ENCODE results near the gene BRMS1.

DNA sequence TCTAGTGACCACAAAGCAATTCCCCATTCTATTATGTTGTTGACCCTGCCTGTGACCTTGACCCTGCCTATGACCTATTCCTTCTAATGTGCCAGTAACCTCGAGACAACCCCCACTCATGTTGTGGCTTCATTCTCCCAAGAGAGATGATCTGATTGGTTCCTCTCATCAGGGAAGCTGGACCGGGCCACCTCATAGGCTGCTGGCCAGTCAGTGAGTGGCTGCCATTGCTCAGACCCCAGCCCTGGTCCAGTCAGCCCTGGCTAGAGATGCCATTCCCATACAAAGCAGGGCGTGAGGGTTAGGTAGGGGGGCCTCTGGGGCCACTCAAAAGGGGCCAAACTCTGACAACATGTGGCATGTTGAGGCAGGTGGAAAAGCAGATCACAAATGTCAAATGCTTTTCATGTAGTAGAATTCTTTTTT lies 14.8 kb upstream of the BRMS1 start:
- TF ChIP-seq, protein P1, sequence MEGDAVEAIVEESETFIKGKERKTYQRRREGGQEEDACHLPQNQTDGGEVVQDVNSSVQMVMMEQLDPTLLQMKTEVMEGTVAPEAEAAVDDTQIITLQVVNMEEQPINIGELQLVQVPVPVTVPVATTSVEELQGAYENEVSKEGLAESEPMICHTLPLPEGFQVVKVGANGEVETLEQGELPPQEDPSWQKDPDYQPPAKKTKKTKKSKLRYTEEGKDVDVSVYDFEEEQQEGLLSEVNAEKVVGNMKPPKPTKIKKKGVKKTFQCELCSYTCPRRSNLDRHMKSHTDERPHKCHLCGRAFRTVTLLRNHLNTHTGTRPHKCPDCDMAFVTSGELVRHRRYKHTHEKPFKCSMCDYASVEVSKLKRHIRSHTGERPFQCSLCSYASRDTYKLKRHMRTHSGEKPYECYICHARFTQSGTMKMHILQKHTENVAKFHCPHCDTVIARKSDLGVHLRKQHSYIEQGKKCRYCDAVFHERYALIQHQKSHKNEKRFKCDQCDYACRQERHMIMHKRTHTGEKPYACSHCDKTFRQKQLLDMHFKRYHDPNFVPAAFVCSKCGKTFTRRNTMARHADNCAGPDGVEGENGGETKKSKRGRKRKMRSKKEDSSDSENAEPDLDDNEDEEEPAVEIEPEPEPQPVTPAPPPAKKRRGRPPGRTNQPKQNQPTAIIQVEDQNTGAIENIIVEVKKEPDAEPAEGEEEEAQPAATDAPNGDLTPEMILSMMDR (IDR thresholded peaks at IDR 0.05) = no peak
- TF ChIP-seq ZFX (IDR thresholded peaks at IDR 0.05; ENCODE audit: borderline replicate concordance) = no peak
